Liver (tissue), 9 donors: ENCODE measurements around the gene TXNDC11. TPM values are rescaled to one million over a fixed set of nuclear protein-coding genes. Genes with fewer than 3 reads are reported as not detected.
A peak's percentile ranks its signal among the peaks of the same experiment; 100 is the strongest.

Source experiments
- DNase-seq: peaks from one replicate; pipeline ENCODE4 v3.0.0-alpha.2; 2017; ENCODE audit warnings: low spot score
- H3K27ac ChIP-seq, 2 donors: one replicate each; pipeline ENCODE4 v1.7.0; 2013; ENCODE audit warnings: inconsistent platforms in 2 of 2, low read length in 2 of 2, control low read depth in 1 of 2, low read depth in 1 of 2, mild to moderate bottlenecking in 1 of 2
- H3K27me3 ChIP-seq, 4 donors: one replicate each; pipeline versions ENCODE4 v1.6.1 to v1.7.0; 2013; ENCODE audit warnings: low read length in 3 of 4, inconsistent platforms in 1 of 4, mild to moderate bottlenecking in 1 of 4, moderate library complexity in 1 of 4; ENCODE audit not compliant: control insufficient read depth in 4 of 4, insufficient read depth in 4 of 4
- H3K36me3 ChIP-seq, 4 donors: one replicate each; pipeline versions ENCODE4 v1.6.1 to v1.7.0; 2013; ENCODE audit warnings: low read length in 3 of 4, mild to moderate bottlenecking in 3 of 4, low read depth in 1 of 4, moderate library complexity in 1 of 4; ENCODE audit not compliant: control insufficient read depth in 4 of 4, insufficient read depth in 3 of 4
- H3K4me1 ChIP-seq, 4 donors: one replicate each; pipeline versions ENCODE4 v1.6.1 to v1.7.0; 2013; ENCODE audit warnings: low read length in 3 of 4, mild to moderate bottlenecking in 3 of 4, moderate library complexity in 1 of 4; ENCODE audit not compliant: control insufficient read depth in 4 of 4, insufficient read depth in 4 of 4
- H3K4me3 ChIP-seq, 3 donors: one replicate each; pipeline versions ENCODE4 v1.6.1 to v1.7.0; 2013; ENCODE audit warnings: low read length in 3 of 3, control low read depth in 1 of 3, low read depth in 1 of 3, mild to moderate bottlenecking in 1 of 3
- H3K9ac ChIP-seq, 2 donors: one replicate each; pipeline ENCODE4 v1.7.0; 2013; ENCODE audit warnings: low read length in 2 of 2, mild to moderate bottlenecking in 2 of 2, moderate library complexity in 2 of 2, control low read depth in 1 of 2, low read depth in 1 of 2
- H3K9me3 ChIP-seq, 4 donors: one replicate each; pipeline versions ENCODE4 v1.6.1 to v1.7.0; 2013; ENCODE audit warnings: low read length in 3 of 4; ENCODE audit not compliant: control insufficient read depth in 4 of 4
- EGR1 ChIP-seq, 2 donors: IDR thresholded peaks; 2 replicates each; pipeline ENCODE4 v1.6.1; 2016 to 2018; ENCODE audit warnings: antibody characterized with exemption in 2 of 2, low read depth in 2 of 2
- FOXA1 ChIP-seq: IDR thresholded peaks from 2 replicates; pipeline ENCODE4 v1.6.1; 2016; ENCODE audit warnings: antibody characterized with exemption
- FOXA2 ChIP-seq: IDR thresholded peaks from 2 replicates; pipeline ENCODE4 v1.6.1; 2016; ENCODE audit warnings: antibody characterized with exemption
- GABPA ChIP-seq, 2 donors: IDR thresholded peaks in 1 of 2; conservative IDR thresholded peaks in 1 of 2; 2 replicates each; pipeline ENCODE4 v1.6.1; 2016; ENCODE audit warnings: antibody characterized with exemption in 2 of 2, mild to moderate bottlenecking in 1 of 2, moderate library complexity in 1 of 2
- HNF4A ChIP-seq, 2 donors: conservative IDR thresholded peaks; 2 replicates each; pipeline ENCODE4 v1.6.1; 2016; ENCODE audit warnings: antibody characterized with exemption in 2 of 2, mild to moderate bottlenecking in 2 of 2
- HNF4G ChIP-seq: IDR thresholded peaks from 2 replicates; pipeline ENCODE4 v1.6.1; 2016; ENCODE audit warnings: antibody characterized with exemption
- JUND ChIP-seq, 2 donors: IDR thresholded peaks; 2 replicates each; pipeline ENCODE4 v1.6.1; 2016; ENCODE audit warnings: antibody characterized with exemption in 2 of 2
- NR2F2 ChIP-seq: IDR thresholded peaks from 2 replicates; pipeline ENCODE4 v1.6.1; 2016; ENCODE audit warnings: antibody characterized with exemption
- RAD21 ChIP-seq, 2 donors: IDR thresholded peaks; 2 replicates each; pipeline ENCODE4 v1.6.1; 2016; ENCODE audit warnings: antibody characterized with exemption in 2 of 2, mild to moderate bottlenecking in 2 of 2
- RXRA ChIP-seq, 2 donors: IDR thresholded peaks; 2 replicates each; pipeline ENCODE4 v1.6.1; 2017 to 2018; ENCODE audit warnings: antibody characterized with exemption in 2 of 2, mild to moderate bottlenecking in 1 of 2
- SP1 ChIP-seq: IDR thresholded peaks from 2 replicates; pipeline ENCODE4 v1.6.1; 2018; ENCODE audit warnings: antibody characterized with exemption, mild to moderate bottlenecking
- TAF1 ChIP-seq: conservative IDR thresholded peaks from 2 replicates; pipeline ENCODE4 v1.6.1; 2016; ENCODE audit warnings: antibody characterized with exemption, mild to moderate bottlenecking
- YY1 ChIP-seq: IDR thresholded peaks from 2 replicates; pipeline ENCODE4 v1.6.1; 2016; ENCODE audit warnings: antibody characterized with exemption, mild to moderate bottlenecking
- WGBS: extraction: QIAGEN DNeasy Blood & Tissue Kit; methylation state at CpG from one replicate; pipeline ENCODE4 v1.1.7; 2013; 5-methylcytosine and 5-hydroxymethylcytosine counted together
- polyA plus RNA-seq, 2 donors: library from polyadenylated mRNA; stranded (reverse) in 1 of 2; unstranded in 1 of 2; fragments of 200-250 nt in 1 of 2; fragments of >200 nt in 1 of 2; fragmentation: Nextera tagmentation in 1 of 2; extraction: Ambion mirVana in 1 of 2; gene quantifications; one replicate each; pipeline versions ENCODE4 v1.2.1 to v1.2.3, GENCODE V29; 2013 to 2015
- total RNA-seq, 2 donors: library from RNA; depleted of rRNA; stranded (reverse); fragments of >200 nt; gene quantifications; one replicate each; pipeline ENCODE4 v1.2.3, GENCODE V29; 2014
- TF ChIP-seq, protein P1 (sequence below): IDR thresholded peaks from 2 replicates; pipeline ENCODE4 v1.6.1; 2016; ENCODE audit warnings: antibody characterized with exemption
- TF ChIP-seq, protein P2 (sequence below): IDR thresholded peaks from 2 replicates; pipeline ENCODE4 v1.6.1; 2016; ENCODE audit warnings: antibody characterized with exemption
- TF ChIP-seq, protein P3 (sequence below): IDR thresholded peaks from 2 replicates; pipeline ENCODE4 v1.6.1; 2016; ENCODE audit warnings: antibody characterized with exemption, mild to moderate bottlenecking
- TF ChIP-seq, protein P4 (sequence below): IDR thresholded peaks from 2 replicates; pipeline ENCODE4 v1.6.1; 2016; ENCODE audit warnings: antibody characterized with exemption
- TF ChIP-seq, protein P5 (sequence below): fragments of 150-350 bp; IDR thresholded peaks from 2 replicates; pipeline ENCODE4 v1.5.1; 2017; ENCODE audit warnings: improper control_type of control experiment, low read depth, low read length; ENCODE audit not compliant: missing input control
- donor health status: healthy.
- donor health status: healthy.
- donor health status: healthy.
- donor health status: healthy.
- donor health status: healthy.

Gene TXNDC11, protein sequence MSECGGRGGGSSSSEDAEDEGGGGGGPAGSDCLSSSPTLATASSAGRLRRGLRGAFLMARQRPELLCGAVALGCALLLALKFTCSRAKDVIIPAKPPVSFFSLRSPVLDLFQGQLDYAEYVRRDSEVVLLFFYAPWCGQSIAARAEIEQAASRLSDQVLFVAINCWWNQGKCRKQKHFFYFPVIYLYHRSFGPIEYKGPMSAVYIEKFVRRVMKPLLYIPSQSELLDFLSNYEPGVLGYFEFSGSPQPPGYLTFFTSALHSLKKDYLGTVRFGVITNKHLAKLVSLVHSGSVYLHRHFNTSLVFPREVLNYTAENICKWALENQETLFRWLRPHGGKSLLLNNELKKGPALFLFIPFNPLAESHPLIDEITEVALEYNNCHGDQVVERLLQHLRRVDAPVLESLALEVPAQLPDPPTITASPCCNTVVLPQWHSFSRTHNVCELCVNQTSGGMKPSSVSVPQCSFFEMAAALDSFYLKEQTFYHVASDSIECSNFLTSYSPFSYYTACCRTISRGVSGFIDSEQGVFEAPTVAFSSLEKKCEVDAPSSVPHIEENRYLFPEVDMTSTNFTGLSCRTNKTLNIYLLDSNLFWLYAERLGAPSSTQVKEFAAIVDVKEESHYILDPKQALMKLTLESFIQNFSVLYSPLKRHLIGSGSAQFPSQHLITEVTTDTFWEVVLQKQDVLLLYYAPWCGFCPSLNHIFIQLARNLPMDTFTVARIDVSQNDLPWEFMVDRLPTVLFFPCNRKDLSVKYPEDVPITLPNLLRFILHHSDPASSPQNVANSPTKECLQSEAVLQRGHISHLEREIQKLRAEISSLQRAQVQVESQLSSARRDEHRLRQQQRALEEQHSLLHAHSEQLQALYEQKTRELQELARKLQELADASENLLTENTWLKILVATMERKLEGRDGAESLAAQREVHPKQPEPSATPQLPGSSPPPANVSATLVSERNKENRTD
- 10 to 100 TPM; 26.4 to 61.1 TPM for total RNA-seq
- 10 to 100 TPM; 35.9 to 63.5 TPM for polyA plus RNA-seq

DNA sequence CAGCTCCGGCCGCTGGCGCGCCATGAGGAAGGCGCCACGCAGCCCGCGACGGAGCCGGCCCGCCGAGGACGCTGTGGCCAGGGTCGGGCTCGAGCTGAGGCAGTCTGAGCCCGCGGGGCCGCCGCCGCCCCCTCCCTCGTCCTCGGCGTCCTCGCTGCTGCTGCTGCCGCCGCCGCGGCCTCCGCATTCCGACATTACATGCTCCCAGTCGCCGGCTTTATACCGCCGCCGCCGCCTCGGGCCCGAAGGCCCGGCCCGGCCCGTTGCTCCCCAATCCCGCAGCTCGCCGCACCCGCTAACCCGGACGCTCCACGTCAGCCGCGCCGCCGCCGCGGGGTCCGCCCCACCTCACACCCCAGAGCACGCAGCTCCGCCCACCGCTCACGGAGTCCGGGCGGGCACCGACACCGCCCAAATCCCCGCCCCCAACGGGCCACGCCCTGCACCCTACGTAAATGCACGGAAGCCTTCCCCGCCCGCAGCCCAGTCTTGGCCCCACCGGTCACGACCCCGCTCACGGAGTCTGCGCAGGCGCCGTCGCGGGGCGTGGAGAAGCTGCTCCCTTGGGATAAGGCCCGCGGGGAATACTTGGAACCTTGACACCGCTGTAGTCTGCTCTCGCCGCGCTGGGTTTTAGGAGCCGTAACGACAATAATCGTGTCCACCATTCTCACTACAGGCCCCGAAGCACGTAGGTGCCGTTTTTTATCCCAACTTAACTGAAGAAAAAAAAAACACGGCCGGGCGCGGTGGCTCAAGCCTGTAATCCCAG, at the start of gene TXNDC11:
Gene TXNDC11, minus strand, starts transcription at position 322 of the 772 bp plus-strand sequence. Its CDS starts 127 bp downstream, at position 195.
- H3K27ac ChIP-seq: peak within 1 kb of the TSS; percentile 96 to 97
- H3K27me3 ChIP-seq: no peaks in the 10 kb centered on the region
- peak within 1 kb of the TSS; percentile 72 to 92 for H3K9ac ChIP-seq
- H3K36me3 ChIP-seq: peaks cover 0 to 1% (median 0%) of the 10 kb centered on the region in 4 donors
- peak; percentile 100 for DNase-seq
- under 1% methylated on average over 96 of the region's 96 CpGs for WGBS
- H3K9me3 ChIP-seq: no peaks in the 10 kb centered on the region
- H3K4me3 ChIP-seq: peak within 1 kb of the TSS; percentile 87 to 88 (median 87)
- peak; percentile 47 for TF ChIP-seq FOXA2
- TF ChIP-seq, protein P1, sequence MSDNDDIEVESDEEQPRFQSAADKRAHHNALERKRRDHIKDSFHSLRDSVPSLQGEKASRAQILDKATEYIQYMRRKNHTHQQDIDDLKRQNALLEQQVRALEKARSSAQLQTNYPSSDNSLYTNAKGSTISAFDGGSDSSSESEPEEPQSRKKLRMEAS: no peak
- TF ChIP-seq HNF4G: peak; percentile 18
- peak; percentile 89 for TF ChIP-seq SP1
- TF ChIP-seq GABPA (IDR thresholded peaks at IDR 0.05 in 1 of 2, conservative IDR thresholded peaks at IDR 0.05 in 1 of 2): no peak
- peak; percentile 36 for TF ChIP-seq TAF1
- TF ChIP-seq, protein P2, sequence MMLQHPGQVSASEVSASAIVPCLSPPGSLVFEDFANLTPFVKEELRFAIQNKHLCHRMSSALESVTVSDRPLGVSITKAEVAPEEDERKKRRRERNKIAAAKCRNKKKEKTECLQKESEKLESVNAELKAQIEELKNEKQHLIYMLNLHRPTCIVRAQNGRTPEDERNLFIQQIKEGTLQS: no peak
- peak in 1 of 2 donors; percentile 72 for TF ChIP-seq EGR1 (IDR thresholded peaks at IDR 0.05; ENCODE audit: low read depth in 2 of 2)
- TF ChIP-seq NR2F2: peak; percentile 56
- peak; percentile 29 to 50 for TF ChIP-seq RAD21 (IDR thresholded peaks at IDR 0.05)
- peak; percentile 74 for TF ChIP-seq FOXA1
- peak in 1 of 2 donors; percentile 30 for TF ChIP-seq JUND (IDR thresholded peaks at IDR 0.05)
- TF ChIP-seq, protein P3, sequence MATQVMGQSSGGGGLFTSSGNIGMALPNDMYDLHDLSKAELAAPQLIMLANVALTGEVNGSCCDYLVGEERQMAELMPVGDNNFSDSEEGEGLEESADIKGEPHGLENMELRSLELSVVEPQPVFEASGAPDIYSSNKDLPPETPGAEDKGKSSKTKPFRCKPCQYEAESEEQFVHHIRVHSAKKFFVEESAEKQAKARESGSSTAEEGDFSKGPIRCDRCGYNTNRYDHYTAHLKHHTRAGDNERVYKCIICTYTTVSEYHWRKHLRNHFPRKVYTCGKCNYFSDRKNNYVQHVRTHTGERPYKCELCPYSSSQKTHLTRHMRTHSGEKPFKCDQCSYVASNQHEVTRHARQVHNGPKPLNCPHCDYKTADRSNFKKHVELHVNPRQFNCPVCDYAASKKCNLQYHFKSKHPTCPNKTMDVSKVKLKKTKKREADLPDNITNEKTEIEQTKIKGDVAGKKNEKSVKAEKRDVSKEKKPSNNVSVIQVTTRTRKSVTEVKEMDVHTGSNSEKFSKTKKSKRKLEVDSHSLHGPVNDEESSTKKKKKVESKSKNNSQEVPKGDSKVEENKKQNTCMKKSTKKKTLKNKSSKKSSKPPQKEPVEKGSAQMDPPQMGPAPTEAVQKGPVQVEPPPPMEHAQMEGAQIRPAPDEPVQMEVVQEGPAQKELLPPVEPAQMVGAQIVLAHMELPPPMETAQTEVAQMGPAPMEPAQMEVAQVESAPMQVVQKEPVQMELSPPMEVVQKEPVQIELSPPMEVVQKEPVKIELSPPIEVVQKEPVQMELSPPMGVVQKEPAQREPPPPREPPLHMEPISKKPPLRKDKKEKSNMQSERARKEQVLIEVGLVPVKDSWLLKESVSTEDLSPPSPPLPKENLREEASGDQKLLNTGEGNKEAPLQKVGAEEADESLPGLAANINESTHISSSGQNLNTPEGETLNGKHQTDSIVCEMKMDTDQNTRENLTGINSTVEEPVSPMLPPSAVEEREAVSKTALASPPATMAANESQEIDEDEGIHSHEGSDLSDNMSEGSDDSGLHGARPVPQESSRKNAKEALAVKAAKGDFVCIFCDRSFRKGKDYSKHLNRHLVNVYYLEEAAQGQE: peak; percentile 74
- peak; percentile 89 for TF ChIP-seq YY1
- TF ChIP-seq HNF4A (conservative IDR thresholded peaks at IDR 0.05): peak; percentile 57 to 58
- TF ChIP-seq RXRA (IDR thresholded peaks at IDR 0.05): peak; percentile 84 to 88
- TF ChIP-seq, protein P4, sequence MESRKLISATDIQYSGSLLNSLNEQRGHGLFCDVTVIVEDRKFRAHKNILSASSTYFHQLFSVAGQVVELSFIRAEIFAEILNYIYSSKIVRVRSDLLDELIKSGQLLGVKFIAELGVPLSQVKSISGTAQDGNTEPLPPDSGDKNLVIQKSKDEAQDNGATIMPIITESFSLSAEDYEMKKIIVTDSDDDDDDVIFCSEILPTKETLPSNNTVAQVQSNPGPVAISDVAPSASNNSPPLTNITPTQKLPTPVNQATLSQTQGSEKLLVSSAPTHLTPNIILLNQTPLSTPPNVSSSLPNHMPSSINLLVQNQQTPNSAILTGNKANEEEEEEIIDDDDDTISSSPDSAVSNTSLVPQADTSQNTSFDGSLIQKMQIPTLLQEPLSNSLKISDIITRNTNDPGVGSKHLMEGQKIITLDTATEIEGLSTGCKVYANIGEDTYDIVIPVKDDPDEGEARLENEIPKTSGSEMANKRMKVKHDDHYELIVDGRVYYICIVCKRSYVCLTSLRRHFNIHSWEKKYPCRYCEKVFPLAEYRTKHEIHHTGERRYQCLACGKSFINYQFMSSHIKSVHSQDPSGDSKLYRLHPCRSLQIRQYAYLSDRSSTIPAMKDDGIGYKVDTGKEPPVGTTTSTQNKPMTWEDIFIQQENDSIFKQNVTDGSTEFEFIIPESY: peak; percentile 22
- TF ChIP-seq, protein P5, sequence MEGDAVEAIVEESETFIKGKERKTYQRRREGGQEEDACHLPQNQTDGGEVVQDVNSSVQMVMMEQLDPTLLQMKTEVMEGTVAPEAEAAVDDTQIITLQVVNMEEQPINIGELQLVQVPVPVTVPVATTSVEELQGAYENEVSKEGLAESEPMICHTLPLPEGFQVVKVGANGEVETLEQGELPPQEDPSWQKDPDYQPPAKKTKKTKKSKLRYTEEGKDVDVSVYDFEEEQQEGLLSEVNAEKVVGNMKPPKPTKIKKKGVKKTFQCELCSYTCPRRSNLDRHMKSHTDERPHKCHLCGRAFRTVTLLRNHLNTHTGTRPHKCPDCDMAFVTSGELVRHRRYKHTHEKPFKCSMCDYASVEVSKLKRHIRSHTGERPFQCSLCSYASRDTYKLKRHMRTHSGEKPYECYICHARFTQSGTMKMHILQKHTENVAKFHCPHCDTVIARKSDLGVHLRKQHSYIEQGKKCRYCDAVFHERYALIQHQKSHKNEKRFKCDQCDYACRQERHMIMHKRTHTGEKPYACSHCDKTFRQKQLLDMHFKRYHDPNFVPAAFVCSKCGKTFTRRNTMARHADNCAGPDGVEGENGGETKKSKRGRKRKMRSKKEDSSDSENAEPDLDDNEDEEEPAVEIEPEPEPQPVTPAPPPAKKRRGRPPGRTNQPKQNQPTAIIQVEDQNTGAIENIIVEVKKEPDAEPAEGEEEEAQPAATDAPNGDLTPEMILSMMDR: no peak
- peaks cover 11 to 55% (median 40%) of the 10 kb centered on the region in 4 donors for H3K4me1 ChIP-seq
